ENCODE data around the gene MIPOL1.

DNA sequence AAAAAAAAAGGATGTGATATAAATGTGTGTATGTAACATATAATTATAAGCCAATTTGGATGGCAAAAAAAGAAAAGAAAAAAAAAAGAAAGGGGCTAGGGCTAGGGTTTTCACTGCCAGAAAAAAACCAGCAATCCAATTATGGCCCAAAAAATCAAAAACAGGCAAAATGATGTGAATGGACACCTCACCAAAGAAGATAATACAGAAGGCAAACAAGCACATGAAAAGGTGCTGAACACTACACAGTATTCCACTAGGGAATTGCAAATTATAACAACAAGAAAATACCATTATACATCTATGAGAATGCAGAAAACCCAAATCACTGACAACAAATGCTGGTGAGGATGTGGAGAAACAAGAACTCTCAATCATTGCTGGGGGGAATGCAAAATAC is 12.1 kb upstream of the MIPOL1 start:
- TF ChIP-seq, protein P1, sequence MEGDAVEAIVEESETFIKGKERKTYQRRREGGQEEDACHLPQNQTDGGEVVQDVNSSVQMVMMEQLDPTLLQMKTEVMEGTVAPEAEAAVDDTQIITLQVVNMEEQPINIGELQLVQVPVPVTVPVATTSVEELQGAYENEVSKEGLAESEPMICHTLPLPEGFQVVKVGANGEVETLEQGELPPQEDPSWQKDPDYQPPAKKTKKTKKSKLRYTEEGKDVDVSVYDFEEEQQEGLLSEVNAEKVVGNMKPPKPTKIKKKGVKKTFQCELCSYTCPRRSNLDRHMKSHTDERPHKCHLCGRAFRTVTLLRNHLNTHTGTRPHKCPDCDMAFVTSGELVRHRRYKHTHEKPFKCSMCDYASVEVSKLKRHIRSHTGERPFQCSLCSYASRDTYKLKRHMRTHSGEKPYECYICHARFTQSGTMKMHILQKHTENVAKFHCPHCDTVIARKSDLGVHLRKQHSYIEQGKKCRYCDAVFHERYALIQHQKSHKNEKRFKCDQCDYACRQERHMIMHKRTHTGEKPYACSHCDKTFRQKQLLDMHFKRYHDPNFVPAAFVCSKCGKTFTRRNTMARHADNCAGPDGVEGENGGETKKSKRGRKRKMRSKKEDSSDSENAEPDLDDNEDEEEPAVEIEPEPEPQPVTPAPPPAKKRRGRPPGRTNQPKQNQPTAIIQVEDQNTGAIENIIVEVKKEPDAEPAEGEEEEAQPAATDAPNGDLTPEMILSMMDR (IDR thresholded peaks at IDR 0.05; ENCODE audit: extremely low read depth in 1 of 2, insufficient read depth in 1 of 2, low read depth in 1 of 2, low read length in 2 of 2), result no peak
- TF ChIP-seq POLR2A (IDR thresholded peaks at IDR 0.05; ENCODE audit: low read depth, low read length) (no peak), JUN (IDR thresholded peaks at IDR 0.05; ENCODE audit: borderline replicate concordance, insufficient read depth, insufficient read length, low read depth) (no peak), EZH2 (IDR thresholded peaks at IDR 0.05; ENCODE audit: borderline replicate concordance, low read depth, low read length, severe bottlenecking) (no peak), POLR2AphosphoS5 (IDR thresholded peaks at IDR 0.05; ENCODE audit: insufficient read depth, low read depth, low read length) (no peak), GATA2 (IDR thresholded peaks at IDR 0.05; ENCODE audit: insufficient read depth, insufficient read length, low read depth, low read length) (no peak)
